Dedifferentiated amniotic fluid mesenchymal stem cell (primary cell): ENCODE results near the gene DBF4B.
"Not testable (repeated sequence)": the region's sequence is repeated elsewhere in the genome, so short reads cannot be mapped to it uniquely, and the experiment has no call there.

Source experiments
- DNase-seq: peaks from one replicate; pipeline ENCODE4 v3.0.0-alpha.2; 2016; ENCODE audit errors: extremely low spot score

The DBF4B gene

DNA sequence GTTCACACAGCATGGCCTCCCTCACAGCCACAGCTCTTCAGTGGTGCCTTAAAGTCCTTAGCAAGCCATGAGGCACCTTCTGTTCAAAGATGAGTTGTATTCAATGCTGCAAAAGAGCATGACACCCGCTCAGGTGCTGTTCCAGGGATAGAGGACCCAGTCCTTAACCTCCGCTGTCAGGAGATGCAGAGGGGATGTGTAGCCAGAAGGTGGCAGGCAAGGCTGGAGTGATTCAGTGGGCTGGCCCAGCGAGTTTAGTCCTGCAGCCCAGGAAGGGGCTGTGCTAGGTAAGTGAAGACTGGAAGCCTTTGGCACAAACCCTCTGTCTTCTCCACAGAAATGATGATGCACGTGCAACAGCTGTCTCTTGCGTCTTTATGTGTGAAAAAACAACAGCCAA lies 25.3 kb downstream of the DBF4B start:
- DNase-seq, result no peak

DNA sequence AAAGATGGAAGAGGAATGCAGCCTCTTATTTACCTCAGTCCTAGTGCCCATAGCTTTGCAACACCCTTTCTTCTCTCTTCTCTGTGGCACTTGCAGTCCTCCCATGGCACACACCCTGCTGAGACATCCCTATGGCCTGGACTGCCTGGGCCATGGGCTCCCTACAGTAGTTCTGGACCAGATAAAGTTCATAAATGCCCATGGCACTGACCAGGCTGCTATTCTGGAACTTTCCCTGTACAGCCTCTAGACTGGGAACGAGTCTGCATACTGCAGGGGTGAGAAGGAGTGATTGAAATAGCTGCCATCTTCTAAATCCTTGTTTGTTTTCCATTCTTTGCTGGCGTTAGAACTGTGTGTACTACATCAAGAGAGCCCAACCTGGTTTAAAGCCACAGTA lies 25.8 kb downstream of the DBF4B start:
- no peak for DNase-seq

DNA sequence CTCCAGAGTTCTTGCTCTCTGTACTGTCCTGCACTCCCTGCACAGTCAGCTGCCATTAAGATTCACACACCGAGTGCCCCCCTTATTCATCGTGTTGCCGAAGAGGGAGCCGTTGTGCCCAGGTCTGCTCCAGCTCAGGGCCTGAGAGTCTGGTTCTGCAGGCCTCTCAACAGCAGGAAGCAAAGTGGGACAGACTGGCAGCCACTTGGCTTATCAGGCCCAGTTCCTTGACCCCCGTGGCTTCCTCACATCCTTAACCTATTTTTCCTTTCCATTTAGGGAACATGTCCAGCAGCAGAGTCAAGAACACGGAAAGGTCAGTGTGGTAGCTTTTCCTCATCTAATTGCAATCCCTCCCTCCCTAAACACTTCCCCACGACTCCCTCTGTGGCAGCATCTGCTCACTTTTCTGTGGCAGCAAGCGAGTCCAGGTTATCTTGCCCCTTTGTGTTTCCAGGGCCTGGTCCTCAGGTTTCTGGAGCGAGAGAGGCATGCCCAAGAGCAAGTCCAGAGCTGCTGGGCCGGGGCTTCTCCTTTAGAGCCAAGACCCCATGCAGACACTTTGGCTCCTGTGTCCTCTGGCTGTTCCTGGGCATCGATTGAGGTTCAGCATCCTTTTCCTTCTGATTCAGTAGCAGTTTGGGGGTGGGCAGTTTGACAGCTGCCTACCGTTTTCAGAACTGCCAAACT lies 28.2 kb downstream of the DBF4B start:
- no peak for DNase-seq

DNA sequence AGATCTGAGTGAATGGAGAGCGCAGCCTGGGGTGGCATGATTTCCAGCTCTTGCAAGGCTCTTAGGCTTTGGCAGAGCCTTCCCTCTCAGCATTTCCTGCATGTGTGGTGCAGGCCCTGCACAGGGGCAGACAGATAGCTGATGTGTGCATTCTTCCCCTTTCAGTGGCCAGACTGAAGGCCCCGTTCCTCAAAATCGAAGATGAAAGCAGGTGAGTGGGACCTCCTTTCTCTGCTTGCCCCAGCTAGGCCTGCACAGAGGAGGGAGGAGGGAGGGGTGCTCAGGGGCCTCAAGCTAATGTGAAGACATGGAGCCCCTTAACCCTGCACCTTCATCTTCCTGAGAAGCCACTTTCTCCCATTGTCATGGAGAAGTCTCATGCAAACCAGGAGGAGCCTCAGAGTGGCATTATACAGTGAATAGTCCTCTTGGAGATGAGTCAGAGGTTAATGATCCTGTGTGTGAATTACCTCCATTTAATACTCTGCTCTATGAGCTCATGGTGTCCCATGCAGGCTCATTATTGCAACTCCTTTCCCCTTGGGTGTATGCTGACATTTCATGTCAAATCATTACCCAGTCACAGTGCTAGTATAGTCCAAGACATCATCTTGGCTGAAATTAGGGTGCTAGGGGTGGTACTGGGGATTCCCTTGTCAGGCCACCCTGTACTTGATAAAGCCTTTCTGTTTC lies 29.9 kb downstream of the DBF4B start:
- no peak for DNase-seq

DNA sequence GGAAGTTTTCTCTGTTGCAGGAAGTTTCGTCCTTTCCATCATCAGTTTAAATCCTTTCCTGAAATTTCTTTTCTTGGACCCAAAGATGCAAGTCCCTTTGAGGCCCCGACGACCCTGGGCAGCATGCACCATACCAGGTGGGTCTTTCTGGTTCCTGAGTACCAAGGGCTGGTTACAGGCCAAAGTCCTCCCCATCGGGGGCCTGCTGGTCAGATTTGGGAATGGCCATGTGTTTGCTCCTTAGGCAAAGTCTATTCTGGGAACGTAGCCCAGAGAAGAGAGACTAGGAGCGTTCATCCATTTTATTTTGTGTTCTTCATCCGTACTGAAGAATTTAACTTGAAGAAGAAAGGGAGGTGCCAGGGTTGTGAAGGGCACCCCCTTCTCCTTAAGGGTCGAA lies 32.9 kb downstream of the DBF4B start:
- DNase-seq, result no peak

DNA sequence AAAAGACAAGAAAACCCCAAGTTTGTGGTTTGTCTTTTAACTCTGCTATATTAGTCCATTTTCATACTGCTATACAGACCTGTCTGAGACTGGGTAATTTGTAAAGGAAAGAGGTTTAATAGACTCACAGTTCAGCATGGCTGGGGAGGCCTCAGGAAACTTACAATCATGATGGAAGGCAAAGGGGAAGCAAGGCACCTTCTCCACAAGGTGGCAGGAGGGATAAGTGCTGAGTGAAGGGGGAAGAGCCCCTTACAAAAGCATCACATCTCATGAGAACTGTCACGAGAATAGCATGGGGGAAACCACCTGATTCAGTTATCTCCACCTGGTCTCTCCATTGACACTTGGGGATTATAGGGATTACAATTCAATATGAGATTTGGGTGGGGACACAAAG lies 36.8 kb downstream of the DBF4B start:
- no peak for DNase-seq

DNA sequence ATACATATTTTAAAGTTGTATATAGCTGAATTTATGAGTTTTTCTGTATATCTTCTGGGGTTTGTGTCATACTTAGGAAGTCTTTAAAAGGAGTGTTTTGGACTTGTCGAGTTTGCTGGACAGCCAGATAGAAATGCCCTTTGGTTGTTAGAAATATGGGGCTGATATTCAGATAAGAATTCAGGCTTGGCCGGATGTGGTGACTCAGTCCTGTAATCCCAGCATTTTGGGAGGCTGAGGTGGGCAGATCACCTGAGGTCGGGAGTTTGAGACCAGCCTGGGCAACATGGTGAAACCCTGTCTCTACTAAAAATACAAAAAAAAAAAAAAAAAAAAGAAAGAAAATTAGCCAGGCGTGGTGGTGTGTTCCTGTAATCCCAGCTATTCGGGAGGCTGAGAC lies 37.3 kb downstream of the DBF4B start:
- not testable (repeated sequence) for DNase-seq

DNA sequence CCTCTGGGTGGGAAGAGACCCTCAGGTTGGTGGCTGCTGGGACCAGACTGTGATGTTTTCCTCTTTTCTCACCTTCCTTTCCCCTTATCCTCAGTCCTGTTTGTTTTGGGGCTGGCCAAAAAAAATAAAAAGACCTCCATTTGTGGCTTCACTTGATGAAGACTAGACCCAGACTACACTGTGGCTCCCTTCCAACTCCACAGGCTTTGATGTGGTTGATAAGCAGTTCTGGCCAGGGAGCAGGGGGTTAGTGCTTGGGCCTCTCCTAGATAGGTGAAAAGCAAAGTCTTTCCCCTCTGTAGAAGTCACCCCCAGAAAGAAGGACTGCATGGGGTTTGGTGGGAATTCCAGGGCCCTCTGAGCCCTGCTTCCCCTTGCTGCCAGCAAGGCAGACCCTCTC lies 39.1 kb downstream of the DBF4B start:
- no peak for DNase-seq

DNA sequence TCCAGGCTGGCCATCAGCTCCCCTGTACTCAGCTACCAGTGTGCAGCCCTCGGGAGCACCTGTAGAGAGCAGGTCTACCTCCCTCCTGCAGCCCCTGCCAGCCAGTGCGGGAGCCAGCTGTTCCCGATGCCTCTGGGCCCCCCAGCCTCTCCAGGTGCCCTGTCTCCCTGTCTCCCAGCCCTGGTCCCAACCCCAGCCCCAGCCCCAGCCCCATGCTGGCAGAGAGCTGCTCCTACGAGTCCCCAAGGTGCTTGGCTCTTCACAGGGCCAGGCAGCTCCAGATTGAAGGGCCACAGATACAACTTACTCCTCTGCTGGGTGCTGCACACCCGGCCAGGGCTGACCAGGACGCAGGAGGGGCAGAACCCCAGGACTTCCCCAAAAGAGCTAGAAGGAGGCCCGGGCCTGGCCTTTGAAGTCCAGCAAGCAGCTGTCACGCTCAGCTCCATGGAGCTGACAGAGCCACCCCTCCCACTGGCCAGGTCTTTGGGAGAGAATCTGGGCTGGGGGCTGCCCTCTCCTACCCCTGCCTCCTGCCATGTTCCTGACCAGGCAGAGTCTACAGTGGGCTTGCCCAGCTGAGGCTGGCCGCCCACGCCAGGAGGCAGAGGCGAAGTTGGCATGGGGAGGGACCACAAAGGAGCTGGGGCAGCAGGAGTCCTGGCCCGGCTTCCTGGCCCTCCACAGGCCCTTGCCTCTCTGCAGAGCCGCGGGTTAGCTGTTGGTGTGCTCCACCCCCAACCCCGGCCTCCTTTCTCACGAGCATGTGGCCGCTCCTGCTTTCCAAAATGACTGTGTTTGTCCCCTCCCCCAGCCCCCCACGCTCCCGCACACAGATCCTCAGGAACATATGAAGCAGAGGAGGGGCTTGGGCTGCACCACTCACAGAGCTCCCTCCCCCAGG lies 40.9 kb downstream of the DBF4B start:
- DNase-seq, result no peak

DNA sequence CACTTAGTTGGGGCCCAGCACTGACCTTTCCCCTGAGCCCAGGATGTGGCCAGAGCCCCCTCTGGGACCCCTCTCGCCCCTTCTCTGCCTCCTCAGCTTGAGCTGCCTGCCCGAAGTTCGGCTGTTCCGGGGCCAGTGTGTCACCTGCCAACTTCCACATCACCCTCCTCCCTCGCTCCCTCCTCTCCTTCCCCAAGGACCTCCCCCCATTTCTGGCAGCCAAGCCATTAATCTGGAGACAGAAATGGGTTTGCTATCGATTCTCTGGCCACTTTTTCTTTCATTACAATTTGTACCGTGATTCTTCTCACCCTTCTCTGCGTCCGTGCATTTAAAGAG lies 41.5 kb downstream of the DBF4B start:
- DNase-seq, result no peak

DNA sequence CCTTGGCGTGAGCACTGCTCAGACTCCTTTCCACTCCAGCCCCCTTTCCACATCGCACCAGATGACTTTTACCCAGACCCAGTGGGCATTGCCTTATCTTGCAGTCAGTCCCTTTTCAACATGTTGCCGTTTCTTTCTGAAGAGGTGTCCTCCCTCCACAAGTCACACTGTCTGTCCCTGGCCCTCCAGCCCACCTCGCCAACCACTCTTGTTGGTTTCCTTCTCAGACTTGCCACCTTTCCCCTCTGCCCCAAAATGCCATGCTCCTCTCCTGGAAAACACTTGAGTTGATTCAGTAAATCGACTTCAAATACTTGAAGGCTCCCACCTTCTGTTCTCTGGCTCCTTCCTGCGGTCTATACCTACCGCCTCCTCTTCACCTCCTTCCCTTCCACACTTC lies 42.9 kb downstream of the DBF4B start:
- DNase-seq, result no peak

DNA sequence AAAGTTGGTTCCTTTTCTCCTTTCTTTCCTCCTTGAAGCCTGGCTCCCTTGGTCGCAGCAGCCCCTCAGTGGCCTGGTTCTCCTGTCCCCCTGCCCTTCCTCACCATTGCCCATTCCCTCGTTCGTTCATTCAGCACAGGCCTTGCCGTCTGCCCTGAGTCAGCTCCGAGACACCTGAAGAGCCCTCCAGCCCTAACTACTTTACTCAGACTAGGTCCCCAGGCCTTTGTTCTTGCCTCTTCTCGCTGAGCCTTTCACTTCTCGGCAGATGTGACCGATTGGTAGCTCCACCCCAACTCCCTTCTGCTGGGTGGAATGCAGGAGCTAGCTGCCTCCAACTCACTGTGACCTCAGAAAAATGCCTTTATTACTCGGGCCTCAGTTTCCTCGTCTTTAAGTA lies 43.3 kb downstream of the DBF4B start:
- no peak for DNase-seq

DNA sequence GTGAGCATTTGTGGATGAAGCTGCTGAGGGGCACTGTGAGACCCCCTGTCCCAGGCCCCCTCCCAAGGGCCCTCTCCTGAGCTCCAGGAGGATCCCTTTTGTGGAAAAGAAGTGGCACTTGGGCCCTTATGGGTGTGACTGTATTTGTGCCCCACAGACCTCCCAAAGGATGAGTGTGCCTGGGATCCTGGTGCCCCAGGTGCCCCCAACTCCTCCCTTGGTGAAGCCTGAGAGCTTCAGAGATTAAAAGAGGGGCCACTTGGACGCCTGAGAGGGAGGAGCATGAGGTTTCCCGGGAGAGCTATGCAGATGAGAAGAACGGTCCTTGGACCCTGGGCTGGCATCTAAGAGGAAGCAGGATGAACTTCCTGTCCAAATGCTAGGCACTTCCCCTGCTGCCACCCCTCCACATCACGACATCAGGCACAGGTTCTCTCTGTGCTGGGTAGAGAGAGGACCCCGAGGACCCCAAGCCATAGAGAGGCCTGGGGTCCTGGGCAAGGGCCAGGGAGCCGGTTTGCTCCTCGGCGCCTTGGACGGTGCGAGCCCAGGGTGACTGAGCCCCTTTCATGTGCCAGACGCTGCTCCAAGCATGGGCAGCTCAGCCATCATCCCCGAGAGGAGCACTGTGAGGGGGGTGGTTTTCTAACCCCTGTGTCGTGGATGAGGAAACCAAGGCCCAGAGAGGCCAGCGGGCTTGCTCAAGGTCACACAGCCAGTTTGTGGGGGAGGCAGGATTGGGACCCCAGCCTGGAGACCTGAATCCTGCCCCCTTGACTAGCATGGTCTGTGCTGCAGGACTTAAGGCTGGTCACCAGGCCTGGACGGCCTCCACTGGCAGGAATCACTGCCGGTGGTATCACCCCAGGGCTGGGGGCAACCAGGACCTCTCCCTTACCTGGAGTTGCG lies 44.7 kb downstream of the DBF4B start:
- DNase-seq, result no peak

DNA sequence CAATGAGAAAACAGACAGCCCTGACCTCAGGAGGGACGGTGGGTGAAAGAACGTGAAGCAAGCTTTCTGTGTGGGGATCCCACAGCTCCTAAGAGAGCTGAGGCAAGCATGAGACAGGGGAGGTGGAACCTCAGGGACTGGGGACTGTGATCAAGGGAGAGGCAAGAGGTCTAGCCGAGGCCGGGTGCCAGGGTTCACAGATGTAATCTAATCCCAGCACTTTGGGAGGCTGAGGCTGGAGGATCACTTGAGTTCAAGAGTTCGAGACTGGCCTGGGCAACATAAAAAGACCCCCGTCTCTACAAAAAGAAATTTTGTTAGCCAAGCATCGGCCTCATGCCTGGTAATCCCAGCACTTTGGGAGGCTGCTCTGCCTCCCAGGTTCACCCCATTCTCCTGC lies 45.8 kb downstream of the DBF4B start:
- no peak for DNase-seq

DNA sequence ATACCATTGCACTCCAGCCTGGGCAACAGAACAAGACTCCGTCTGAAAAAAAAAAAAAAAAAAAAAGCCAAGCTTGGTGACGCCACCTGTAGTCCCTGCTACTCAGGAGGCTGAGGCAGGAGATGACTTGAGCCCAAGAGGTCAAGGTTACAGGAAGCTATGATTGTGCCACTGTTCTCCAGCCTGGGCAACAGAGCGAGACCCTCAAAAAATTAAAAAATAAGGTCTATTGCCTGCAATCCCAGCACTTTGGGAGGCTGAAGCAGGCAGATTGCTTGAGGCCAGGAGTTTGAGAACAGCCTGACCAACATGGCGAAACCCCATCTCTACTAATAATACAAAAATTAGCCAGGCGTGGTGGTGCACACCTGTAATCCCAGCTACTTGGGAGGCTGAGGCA lies 46.7 kb downstream of the DBF4B start:
- DNase-seq, result not testable (repeated sequence)

DNA sequence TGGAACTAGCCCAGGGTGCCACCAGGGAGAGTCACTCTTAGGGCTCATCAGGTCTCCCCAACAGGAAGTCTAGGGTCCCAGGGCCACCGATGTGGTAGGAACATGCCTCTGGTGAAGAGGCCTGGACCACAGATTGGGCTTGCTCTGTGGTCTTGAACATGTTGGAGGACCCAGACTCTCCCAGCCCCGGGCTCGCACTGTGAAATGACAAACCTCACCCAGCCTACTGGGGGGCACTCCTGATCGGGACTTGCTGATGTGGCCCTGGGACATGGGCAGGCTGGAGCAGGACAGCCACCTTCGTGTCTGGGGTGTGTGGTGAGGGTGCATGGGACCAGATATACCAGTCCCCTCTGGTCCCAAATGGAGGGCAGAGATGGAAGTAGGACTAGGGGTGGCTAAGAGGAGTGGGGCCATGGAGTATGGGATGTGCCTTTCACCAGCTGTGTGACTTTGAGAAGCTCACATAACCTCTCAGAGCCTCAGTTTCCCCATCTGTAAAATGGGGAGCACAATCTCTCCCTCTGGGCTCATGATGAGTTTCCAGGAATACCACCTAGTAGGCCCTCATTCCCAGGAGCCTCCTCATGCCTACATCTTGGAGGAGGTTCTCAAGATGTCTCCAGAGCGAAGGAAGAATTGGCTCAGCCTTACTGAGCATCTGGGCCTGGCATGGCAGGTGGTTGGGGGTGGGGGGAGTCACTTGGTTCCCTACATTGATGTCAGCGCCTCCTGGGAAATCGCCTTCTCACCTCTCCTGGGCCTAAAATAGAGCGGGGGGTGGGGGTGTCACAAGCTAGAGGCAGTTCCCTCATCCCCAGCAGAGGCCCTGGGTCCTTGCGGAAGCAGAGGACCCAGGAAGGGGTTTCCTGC lies 48.8 kb downstream of the DBF4B start:
- no peak for DNase-seq

DNA sequence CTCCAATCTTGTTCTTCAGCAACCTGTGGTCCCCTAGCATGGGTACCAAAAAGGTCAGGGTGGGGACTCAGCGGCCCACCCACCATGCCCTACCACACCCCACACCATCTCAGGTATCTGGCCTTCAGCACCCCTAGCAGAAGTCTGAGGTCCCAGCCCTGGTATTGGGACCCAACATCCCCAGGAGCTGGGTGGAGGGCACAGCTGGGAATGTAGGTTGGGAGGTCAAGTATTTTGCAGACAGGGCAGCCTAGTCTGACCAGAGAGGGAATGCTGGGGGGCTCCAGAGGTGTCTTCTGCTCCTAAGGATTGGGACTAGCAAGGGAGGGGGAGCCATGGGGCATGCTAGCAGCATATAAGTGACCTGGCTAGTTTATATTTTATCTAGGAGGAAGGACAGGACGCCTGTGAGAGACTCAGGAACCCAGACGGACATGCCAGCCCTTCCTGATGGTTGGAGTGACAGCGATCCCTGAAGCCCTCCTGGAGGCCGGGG lies 49.5 kb downstream of the DBF4B start:
- no peak for DNase-seq

DNA sequence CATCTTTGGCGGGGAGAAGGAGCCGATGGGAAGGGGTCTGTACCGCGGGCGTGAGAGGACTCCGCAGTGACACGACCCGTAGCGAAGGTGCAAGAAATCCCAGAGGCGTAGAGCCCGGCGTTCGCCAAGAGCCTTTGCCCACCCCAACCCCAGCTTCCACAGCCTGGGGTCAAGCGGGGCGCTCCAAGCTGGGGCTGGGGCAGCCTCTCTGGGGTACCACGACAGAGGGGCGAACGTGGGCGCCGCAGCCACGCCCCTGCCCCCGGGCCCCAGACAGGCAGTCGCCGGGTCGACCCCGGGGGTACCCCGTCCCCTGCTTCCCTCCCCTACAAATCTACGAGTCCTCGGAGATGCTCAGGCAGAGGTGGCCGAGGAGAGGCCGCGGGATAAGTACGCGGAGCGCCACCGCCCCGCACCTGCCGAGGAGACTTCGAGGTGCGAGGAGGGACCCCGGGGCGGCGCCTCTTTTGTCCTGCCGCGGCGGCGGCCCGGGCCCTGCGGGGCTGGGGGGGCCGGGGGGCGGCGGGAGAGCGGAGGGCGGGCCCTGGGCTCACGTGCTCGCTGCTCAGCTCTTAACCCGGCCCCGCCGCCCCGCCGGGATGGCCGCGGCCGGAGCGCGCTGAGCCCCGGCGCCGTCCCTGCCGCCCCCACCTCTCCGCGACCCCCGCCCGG lies 50.1 kb downstream of the DBF4B start, which contains the start of gene ADAM11:
ADAM11 (plus strand) TSS at position 575 of the 672 bp plus-strand sequence. CDS start 212 bp downstream, outside the sequence.
- DNase-seq, result no peak

DNA sequence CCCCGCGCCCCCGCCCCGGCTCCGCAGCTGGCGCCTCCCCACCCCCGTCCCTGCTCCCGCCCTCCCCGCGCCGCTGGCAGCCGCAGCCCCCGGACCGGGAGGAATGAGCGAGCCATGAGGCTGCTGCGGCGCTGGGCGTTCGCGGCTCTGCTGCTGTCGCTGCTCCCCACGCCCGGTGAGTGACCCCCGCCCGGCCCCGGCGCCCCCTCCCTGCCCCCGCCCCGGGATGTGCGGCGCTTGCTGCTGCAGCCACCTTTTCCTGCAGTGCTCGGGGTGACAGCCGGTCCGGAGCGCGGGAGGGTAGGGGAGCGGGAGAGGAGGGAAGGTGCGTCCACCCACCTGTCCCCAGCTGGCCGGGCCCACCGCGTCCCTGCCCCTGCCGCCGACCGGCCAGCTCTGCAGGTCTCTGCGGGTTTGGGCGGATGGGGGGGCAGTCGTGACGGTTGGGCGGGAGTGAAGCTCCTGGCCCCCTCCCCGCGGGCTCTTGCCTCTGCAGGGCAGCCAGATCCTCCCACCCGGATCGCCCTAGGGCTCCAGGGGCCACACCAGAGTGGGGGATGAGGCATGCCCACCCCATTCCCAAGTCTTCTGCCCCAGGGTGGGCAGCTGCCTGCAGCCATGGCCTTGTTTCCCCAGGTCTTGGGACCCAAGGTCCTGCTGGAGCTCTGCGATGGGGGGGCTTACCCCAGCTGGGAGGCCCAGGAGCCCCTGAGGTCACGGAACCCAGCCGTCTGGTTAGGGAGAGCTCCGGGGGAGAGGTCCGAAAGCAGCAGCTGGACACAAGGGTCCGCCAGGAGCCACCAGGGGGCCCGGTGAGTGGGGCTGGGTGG lies 50.8 kb downstream of the DBF4B start:
- DNase-seq, result no peak
